Measurements from ENCODE around the gene MARCHF6.
"Not testable (repeated sequence)": the region's sequence is repeated elsewhere in the genome, so short reads cannot be mapped to it uniquely, and the experiment has no call there.

MARCHF6 gene

DNA sequence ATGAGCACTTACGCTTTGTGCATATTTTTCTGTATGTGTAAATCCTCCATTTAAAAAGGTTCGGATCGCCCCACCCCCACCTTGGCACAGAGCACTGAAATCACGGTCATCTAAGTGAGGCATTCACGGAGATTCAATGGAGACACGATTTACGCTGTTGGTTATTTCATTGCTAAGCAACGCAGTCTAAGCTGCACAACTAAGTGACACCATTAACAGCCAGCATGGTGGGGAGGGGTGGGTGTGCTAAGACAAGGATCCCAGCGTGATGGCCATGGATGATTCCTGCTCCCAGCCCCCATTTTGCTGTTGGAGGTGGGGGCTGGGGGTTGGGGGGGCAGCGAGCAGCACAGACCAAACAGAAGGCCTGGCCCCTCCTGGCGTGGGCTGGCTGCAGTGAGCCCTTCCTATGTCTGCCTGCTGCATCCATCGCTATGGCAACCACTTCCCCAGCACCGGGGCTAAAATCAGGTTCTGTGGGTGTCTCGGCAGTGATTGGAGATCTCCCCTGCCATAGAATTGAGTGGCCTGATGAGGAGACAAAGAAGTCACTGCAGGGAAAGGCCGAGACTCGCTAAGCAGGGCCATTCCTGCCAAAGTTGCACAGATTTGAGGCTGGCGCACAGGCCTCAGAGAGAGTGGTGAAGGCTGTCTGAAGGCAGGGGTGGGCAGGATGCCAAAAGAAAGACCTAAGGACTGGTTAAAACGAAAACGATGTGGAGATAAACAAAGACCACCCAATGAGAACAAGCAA lies 14.3 kb upstream of the MARCHF6 start:
- no peak overlapping the region for H3K18ac ChIP-seq (ENCODE audit: low read length)
- no peak for DNase-seq
- no peak overlapping the region for H2AK5ac ChIP-seq (ENCODE audit: low read length)
- WGBS (ENCODE audit: extremely low coverage, insufficient coverage, low lambda C conversion rate) = no CpG with 5 or more reads among the region's 19 CpGs
- no peak overlapping the region for H4K5ac ChIP-seq (ENCODE audit: low read length)
- H2BK5ac ChIP-seq (ENCODE audit: low read length) = no peak overlapping the region
- H3K4ac ChIP-seq (ENCODE audit: low read depth, low read length) = no peak overlapping the region
- H3K4me3 ChIP-seq (ENCODE audit: low read length) = no peak overlapping the region
- H3K79me2 ChIP-seq (ENCODE audit: control insufficient read depth, insufficient read depth, low read length) = no peaks in the 10 kb centered on the region
- H3K27ac ChIP-seq (ENCODE audit: low read depth, low read length) = no peak overlapping the region
- no peak overlapping the region for H3K4me2 ChIP-seq (ENCODE audit: low read length)
- no peaks in the 10 kb centered on the region for H3K4me1 ChIP-seq (ENCODE audit: control insufficient read depth, low read depth, low read length)
- no peak overlapping the region for H4K8ac ChIP-seq (ENCODE audit: low read depth, low read length)
- no peak overlapping the region for H2BK15ac ChIP-seq (replicated peaks; ENCODE audit: low read depth)
- no peaks in the 10 kb centered on the region for H3K79me1 ChIP-seq (ENCODE audit: low read length)
- H3K9ac ChIP-seq (ENCODE audit: low read length) = no peak overlapping the region
- no peak overlapping the region for H3K23ac ChIP-seq (ENCODE audit: low read length)
- no peaks in the 10 kb centered on the region for H3K36me3 ChIP-seq (ENCODE audit: control insufficient read depth, insufficient read depth, low read length)
- H3K56ac ChIP-seq (ENCODE audit: low read length) = no peak overlapping the region
- peaks cover 4% of the 10 kb centered on the region for H3K27me3 ChIP-seq (ENCODE audit: insufficient read depth, low read length, poor library complexity)
- H2BK120ac ChIP-seq (ENCODE audit: low read depth, low read length) = no peak overlapping the region

DNA sequence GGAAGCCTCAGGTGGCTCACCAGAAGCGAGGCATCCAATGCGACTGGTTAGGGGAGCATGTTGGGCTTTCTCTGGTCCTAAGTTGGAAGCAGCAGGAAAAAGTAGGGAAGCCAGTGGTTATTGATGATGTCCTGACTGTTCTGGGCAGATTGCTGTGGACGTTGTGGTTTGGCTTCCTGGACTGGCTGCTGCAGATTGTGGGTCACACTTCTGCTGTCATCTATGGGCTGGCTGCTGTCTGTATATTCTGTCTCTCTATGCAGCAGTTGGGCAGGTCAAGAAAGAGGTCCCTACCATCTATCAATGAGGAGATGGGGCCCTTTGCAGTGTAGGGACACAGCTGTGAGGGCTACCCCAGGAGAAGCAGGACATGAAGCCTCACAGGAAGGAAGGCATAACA lies 13.5 kb upstream of the MARCHF6 start:
- Histone ChIP-seq H3K36me3 (ENCODE audit: control insufficient read depth, insufficient read depth, low read length) (no peaks in the 10 kb centered on the region), H3K4me2 (ENCODE audit: low read length) (no peak overlapping the region), H3K23ac (ENCODE audit: low read length) (no peak overlapping the region), H3K79me2 (ENCODE audit: control insufficient read depth, insufficient read depth, low read length) (no peaks in the 10 kb centered on the region), H2BK120ac (ENCODE audit: low read depth, low read length) (no peak overlapping the region), H4K8ac (ENCODE audit: low read depth, low read length) (no peak overlapping the region), H3K56ac (ENCODE audit: low read length) (no peak overlapping the region), H3K9ac (ENCODE audit: low read length) (no peak overlapping the region), H3K27ac (ENCODE audit: low read depth, low read length) (no peak overlapping the region), H2AK5ac (ENCODE audit: low read length) (no peak overlapping the region), H2BK5ac (ENCODE audit: low read length) (no peak overlapping the region), H3K4me1 (ENCODE audit: control insufficient read depth, low read depth, low read length) (no peaks in the 10 kb centered on the region), H3K18ac (ENCODE audit: low read length) (no peak overlapping the region), H3K27me3 (ENCODE audit: insufficient read depth, low read length, poor library complexity) (no peaks in the 10 kb centered on the region), H4K5ac (ENCODE audit: low read length) (no peak overlapping the region), H3K79me1 (ENCODE audit: low read length) (no peaks in the 10 kb centered on the region), H3K4me3 (ENCODE audit: low read length) (no peak overlapping the region), H2BK15ac (replicated peaks; ENCODE audit: low read depth) (no peak overlapping the region), H3K4ac (ENCODE audit: low read depth, low read length) (no peak overlapping the region)
- no CpG with 5 or more reads among the region's 3 CpGs for WGBS (ENCODE audit: extremely low coverage, insufficient coverage, low lambda C conversion rate)
- no peak for DNase-seq

DNA sequence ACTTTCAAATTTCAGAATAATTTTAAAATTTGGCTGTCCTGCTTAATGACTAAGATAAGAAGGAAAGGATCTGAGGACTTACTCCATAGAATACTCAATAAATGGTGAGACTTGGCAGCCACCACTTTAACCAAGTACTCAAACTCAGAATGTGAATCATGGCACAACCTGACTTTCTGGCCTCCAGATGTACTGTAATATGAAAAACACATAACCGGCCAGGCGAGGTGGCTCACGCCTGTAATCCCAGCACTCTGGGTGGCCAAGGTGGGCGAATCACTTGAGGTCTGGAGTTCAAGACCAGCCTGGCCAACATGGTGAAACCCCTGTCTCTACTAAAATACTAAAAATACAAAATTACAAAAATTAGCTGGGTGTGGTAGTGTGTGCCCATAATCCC lies 10.0 kb upstream of the MARCHF6 start:
- no peak overlapping the region for H3K4ac ChIP-seq (ENCODE audit: low read depth, low read length)
- H2BK120ac ChIP-seq (ENCODE audit: low read depth, low read length) = no peak overlapping the region
- no peak overlapping the region for H4K5ac ChIP-seq (ENCODE audit: low read length)
- no peak overlapping the region for H4K8ac ChIP-seq (ENCODE audit: low read depth, low read length)
- no peaks in the 10 kb centered on the region for H3K79me1 ChIP-seq (ENCODE audit: low read length)
- no peak overlapping the region for H3K9ac ChIP-seq (ENCODE audit: low read length)
- no peaks in the 10 kb centered on the region for H3K4me1 ChIP-seq (ENCODE audit: control insufficient read depth, low read depth, low read length)
- no peak overlapping the region for H3K27ac ChIP-seq (ENCODE audit: low read depth, low read length)
- H3K79me2 ChIP-seq (ENCODE audit: control insufficient read depth, insufficient read depth, low read length) = no peaks in the 10 kb centered on the region
- no peak overlapping the region for H3K4me2 ChIP-seq (ENCODE audit: low read length)
- no peak overlapping the region for H3K4me3 ChIP-seq (ENCODE audit: low read length)
- no peak overlapping the region for H2AK5ac ChIP-seq (ENCODE audit: low read length)
- no peak overlapping the region for H3K18ac ChIP-seq (ENCODE audit: low read length)
- H2BK15ac ChIP-seq (replicated peaks; ENCODE audit: low read depth) = no peak overlapping the region
- no peak overlapping the region for H3K56ac ChIP-seq (ENCODE audit: low read length)
- H2BK5ac ChIP-seq (ENCODE audit: low read length) = no peak overlapping the region
- no peaks in the 10 kb centered on the region for H3K36me3 ChIP-seq (ENCODE audit: control insufficient read depth, insufficient read depth, low read length)
- no peak overlapping the region for H3K23ac ChIP-seq (ENCODE audit: low read length)
- DNase-seq = no peak
- H3K27me3 ChIP-seq (ENCODE audit: insufficient read depth, low read length, poor library complexity) = no peaks in the 10 kb centered on the region
- no CpG with 5 or more reads among the region's 4 CpGs for WGBS (ENCODE audit: extremely low coverage, insufficient coverage, low lambda C conversion rate)

DNA sequence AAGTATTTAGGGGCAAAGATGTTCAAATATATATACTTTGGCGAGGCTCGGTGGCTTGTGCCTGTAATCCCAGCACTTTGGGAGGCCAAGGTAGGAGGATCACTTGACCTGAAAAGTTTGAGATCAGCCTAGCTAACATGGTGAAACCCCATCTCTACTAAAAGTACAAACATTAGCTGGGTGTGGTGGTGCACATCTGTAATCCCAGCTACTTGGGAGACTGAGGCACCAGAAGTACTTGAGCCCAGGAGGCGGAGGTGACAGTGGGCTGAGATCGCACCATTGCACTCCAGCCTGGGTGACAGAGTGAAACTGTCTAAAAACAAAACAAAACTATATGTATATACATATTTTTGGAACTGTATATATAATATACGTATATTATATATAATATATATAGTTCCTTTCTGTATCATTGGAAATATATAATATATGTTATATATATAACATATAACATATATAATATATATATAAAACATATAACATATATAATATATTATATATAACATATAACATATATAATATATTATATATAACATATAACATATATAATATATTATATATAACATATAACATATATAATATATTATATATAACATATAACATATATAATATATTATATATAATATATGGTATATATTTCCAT lies 8.9 kb upstream of the MARCHF6 start:
- H4K5ac ChIP-seq (ENCODE audit: low read length); H3K79me1 ChIP-seq (ENCODE audit: low read length); H3K4ac ChIP-seq (ENCODE audit: low read depth, low read length); H3K36me3 ChIP-seq (ENCODE audit: control insufficient read depth, insufficient read depth, low read length); DNase-seq; H2AK5ac ChIP-seq (ENCODE audit: low read length); H2BK120ac ChIP-seq (ENCODE audit: low read depth, low read length); H3K4me3 ChIP-seq (ENCODE audit: low read length); H2BK5ac ChIP-seq (ENCODE audit: low read length); H4K8ac ChIP-seq (ENCODE audit: low read depth, low read length); H3K9ac ChIP-seq (ENCODE audit: low read length); H3K27me3 ChIP-seq (ENCODE audit: insufficient read depth, low read length, poor library complexity); H3K79me2 ChIP-seq (ENCODE audit: control insufficient read depth, insufficient read depth, low read length); H3K4me1 ChIP-seq (ENCODE audit: control insufficient read depth, low read depth, low read length); H3K18ac ChIP-seq (ENCODE audit: low read length); H3K23ac ChIP-seq (ENCODE audit: low read length); H3K4me2 ChIP-seq (ENCODE audit: low read length); H3K27ac ChIP-seq (ENCODE audit: low read depth, low read length); H2BK15ac ChIP-seq (replicated peaks; ENCODE audit: low read depth); H3K56ac ChIP-seq (ENCODE audit: low read length): not testable (repeated sequence)
- WGBS (ENCODE audit: extremely low coverage, insufficient coverage, low lambda C conversion rate) = no CpG with 5 or more reads among the region's 5 CpGs

DNA sequence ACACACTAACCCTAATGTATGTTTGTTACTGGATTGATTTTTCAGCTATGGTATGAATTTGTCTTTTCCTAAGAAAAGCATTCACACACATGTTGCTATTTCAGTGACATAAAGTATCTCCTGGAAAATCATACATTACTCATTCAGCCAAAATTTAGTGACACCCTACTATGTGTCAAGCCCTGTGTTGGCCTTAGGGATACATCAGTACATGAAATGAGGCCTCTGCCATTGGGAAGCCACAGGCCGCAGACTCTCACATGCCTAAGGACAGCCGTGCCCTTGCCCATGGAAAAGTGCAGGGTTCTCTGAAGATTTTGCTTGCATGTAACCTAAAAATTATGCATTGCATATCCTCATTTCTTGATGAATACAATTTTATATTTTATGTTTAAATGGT lies 5.2 kb upstream of the MARCHF6 start:
- Histone ChIP-seq H2BK120ac (ENCODE audit: low read depth, low read length) (no peak overlapping the region), H3K4me2 (ENCODE audit: low read length) (no peak overlapping the region), H3K27ac (ENCODE audit: low read depth, low read length) (peak overlapping the region; percentile 23), H3K9ac (ENCODE audit: low read length) (no peak overlapping the region), H2BK5ac (ENCODE audit: low read length) (no peak overlapping the region), H3K4me3 (ENCODE audit: low read length) (no peak overlapping the region), H3K36me3 (ENCODE audit: control insufficient read depth, insufficient read depth, low read length) (no peaks in the 10 kb centered on the region), H3K27me3 (ENCODE audit: insufficient read depth, low read length, poor library complexity) (no peaks in the 10 kb centered on the region), H3K79me2 (ENCODE audit: control insufficient read depth, insufficient read depth, low read length) (no peaks in the 10 kb centered on the region), H4K5ac (ENCODE audit: low read length) (no peak overlapping the region), H3K56ac (ENCODE audit: low read length) (no peak overlapping the region), H3K79me1 (ENCODE audit: low read length) (no peaks in the 10 kb centered on the region), H3K23ac (ENCODE audit: low read length) (no peak overlapping the region), H4K8ac (ENCODE audit: low read depth, low read length) (no peak overlapping the region), H3K18ac (ENCODE audit: low read length) (no peak overlapping the region), H2BK15ac (replicated peaks; ENCODE audit: low read depth) (no peak overlapping the region), H2AK5ac (ENCODE audit: low read length) (no peak overlapping the region), H3K4ac (ENCODE audit: low read depth, low read length) (no peak overlapping the region), H3K4me1 (ENCODE audit: control insufficient read depth, low read depth, low read length) (peaks cover 6% of the 10 kb centered on the region)
- DNase-seq = no peak
- WGBS (ENCODE audit: extremely low coverage, insufficient coverage, low lambda C conversion rate) = no CpG with 5 or more reads among the region's 2 CpGs

Measured in mesendoderm (in vitro differentiated cells).